Urinary bladder (tissue), 4 donors: Measurements from ENCODE around the gene ATP8B4. TPM values are rescaled to one million over a fixed set of nuclear protein-coding genes. Genes with fewer than 3 reads are reported as not detected.
"Not testable (repeated sequence)": the region's sequence is repeated elsewhere in the genome, so short reads cannot be mapped to it uniquely, and the experiment has no call there.

Source experiments
- DNase-seq: peaks from one replicate; pipeline ENCODE4 v3.0.0-alpha.2; 2015; ENCODE audit errors: extremely low spot score
- H3K27ac ChIP-seq: one replicate; pipeline ENCODE4 v1.5.1; 2013; ENCODE audit warnings: low read depth, mild to moderate bottlenecking, moderate library complexity
- H3K36me3 ChIP-seq: one replicate; pipeline ENCODE4 v1.6.1; 2013; ENCODE audit warnings: mild to moderate bottlenecking, moderate library complexity; ENCODE audit not compliant: insufficient read depth
- H3K4me1 ChIP-seq: one replicate; pipeline ENCODE4 v1.6.1; 2013; ENCODE audit warnings: mild to moderate bottlenecking, moderate library complexity; ENCODE audit not compliant: insufficient read depth
- H3K4me3 ChIP-seq: one replicate; pipeline ENCODE4 v1.5.1; 2013; ENCODE audit warnings: low read depth, low read length
- WGBS: extraction: QIAGEN DNeasy Blood & Tissue Kit; methylation state at CpG from one replicate; pipeline ENCODE4 v1.1.7; 2013; 5-methylcytosine and 5-hydroxymethylcytosine counted together
- polyA plus RNA-seq: library from polyadenylated mRNA; stranded (reverse); fragments of 200-250 nt; gene quantifications from one replicate; pipeline ENCODE4 v1.2.3, GENCODE V29; 2013
- total RNA-seq: library from RNA; depleted of rRNA; stranded (reverse); fragments of >200 nt; gene quantifications from one replicate; pipeline ENCODE4 v1.2.3, GENCODE V29; 2014
- donor health status: healthy with polysubstance abuse.
- donor health status: healthy.

Gene ATP8B4
- total and polyA plus RNA-seq, 2 donors, result 6.6 to 24.3 TPM

DNA sequence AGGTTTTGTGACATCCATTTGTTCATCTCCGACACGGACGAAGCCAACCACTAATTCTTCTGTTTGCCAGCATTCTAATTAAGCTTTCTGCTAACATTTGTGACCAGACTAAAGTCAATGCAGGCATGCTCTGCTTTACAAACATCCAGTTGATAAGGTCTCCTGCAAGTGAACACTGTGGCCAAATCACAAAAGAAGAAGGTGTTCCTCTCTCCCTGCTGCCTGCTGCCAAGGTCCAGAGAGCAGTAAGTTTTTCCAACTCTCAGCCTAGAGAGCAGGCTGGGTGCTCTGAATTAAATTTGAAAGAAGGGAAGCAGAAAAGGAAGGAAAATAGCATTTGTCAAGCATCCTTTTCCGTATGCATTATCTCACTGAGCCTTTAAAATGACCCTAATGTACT lies 133.6 kb downstream of the ATP8B4 start:
- Histone ChIP-seq H3K4me3 (no peak overlapping the region), H3K27ac (no peak overlapping the region), H3K36me3 (peaks cover 1% of the 10 kb centered on the region), H3K4me1 (no peaks in the 10 kb centered on the region)
- DNase-seq, result no peak
- 94% methylated on average over 4 of the region's 4 CpGs for WGBS

- H3K27ac ChIP-seq, result no peak overlapping the region
- DNase-seq, result no peak
- peaks cover 1% of the 10 kb centered on the region for H3K36me3 ChIP-seq
- WGBS, result 79% methylated on average over 2 of the region's 2 CpGs
- no peaks in the 10 kb centered on the region for H3K4me1 ChIP-seq
- H3K4me3 ChIP-seq, result no peak overlapping the region
These were observed 134.6 kb downstream of the ATP8B4 start for GRCh38 chr15:49984436-49984835.

GRCh38 chr15:49982584-49982983 lies 136.4 kb downstream of the ATP8B4 start:
- no peak for DNase-seq
- Histone ChIP-seq H3K4me3 (no peak overlapping the region), H3K27ac (no peak overlapping the region), H3K36me3 (peaks cover 1% of the 10 kb centered on the region), H3K4me1 (no peaks in the 10 kb centered on the region)
- WGBS, result 42% methylated on average over 3 of the region's 3 CpGs

GRCh38 chr15:49979705-49980382 lies 139.2 kb downstream of the ATP8B4 start:
- Histone ChIP-seq H3K4me1 (no peaks in the 10 kb centered on the region), H3K27ac (no peak overlapping the region), H3K4me3 (no peak overlapping the region), H3K36me3 (peaks cover 1% of the 10 kb centered on the region)
- 94% methylated on average over 2 of the region's 2 CpGs for WGBS
- DNase-seq, result no peak

GRCh38 chr15:49978121-49978520 lies 140.9 kb downstream of the ATP8B4 start:
- peaks cover 1% of the 10 kb centered on the region for H3K36me3 ChIP-seq
- DNase-seq, result no peak
- no peak overlapping the region for H3K4me3 ChIP-seq
- WGBS, result 31% methylated on average over 2 of the region's 2 CpGs
- no peak overlapping the region for H3K27ac ChIP-seq
- no peaks in the 10 kb centered on the region for H3K4me1 ChIP-seq

GRCh38 chr15:49977306-49977705 lies 141.7 kb downstream of the ATP8B4 start:
- Histone ChIP-seq H3K27ac (no peak overlapping the region), H3K36me3 (peaks cover 1% of the 10 kb centered on the region), H3K4me3 (no peak overlapping the region), H3K4me1 (no peaks in the 10 kb centered on the region)
- no peak for DNase-seq
- WGBS, result 45% methylated on average over 1 of the region's 1 CpG

- H3K27ac ChIP-seq, result no peak overlapping the region
- WGBS, result 14% methylated on average over 1 of the region's 1 CpG
- no peak for DNase-seq
These were observed 154.5 kb downstream of the ATP8B4 start for GRCh38 chr15:49964551-49964950.

GRCh38 chr15:49964061-49964460 lies 155.0 kb downstream of the ATP8B4 start:
- DNase-seq, result no peak
- Histone ChIP-seq H3K36me3 (no peaks in the 10 kb centered on the region), H3K27ac (no peak overlapping the region), H3K4me1 (no peaks in the 10 kb centered on the region), H3K4me3 (no peak overlapping the region)

More at GRCh38 chr15:49964551-49964950, 154.5 kb downstream of the ATP8B4 start:
- no peaks in the 10 kb centered on the region for H3K4me1 ChIP-seq
- no peaks in the 10 kb centered on the region for H3K36me3 ChIP-seq
- no peak overlapping the region for H3K4me3 ChIP-seq

DNA sequence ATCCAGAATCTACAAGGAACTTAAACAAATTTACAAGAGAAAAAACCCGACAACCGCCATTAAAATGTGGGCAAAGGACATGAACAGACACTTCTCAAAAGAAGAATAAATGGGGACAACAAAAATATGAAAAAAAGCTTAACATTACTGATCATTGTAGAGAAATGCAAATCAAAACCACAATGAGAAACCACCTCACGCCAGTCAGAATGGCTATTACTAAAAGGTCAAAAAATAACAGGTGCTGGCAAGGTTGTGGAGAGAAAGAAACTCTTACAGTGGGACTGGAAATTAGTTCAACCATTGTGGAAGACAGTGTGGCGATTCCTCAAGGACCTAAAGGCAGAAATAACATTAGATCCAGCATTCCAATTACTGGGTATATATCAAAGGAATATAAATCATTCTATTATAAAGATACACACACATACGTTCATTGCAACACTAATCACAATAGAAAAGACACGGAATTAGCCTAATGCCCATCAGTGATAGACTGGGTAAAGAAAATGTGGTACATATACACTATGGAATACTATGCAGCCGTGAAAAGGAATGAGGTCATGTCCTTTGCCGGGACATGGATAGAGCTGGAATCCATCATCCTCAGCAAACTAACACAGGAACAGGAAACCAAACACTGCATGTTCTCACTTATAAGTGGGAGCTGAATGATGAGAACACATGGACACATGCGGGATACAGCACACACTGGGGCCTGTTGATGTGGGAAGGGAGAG lies 155.8 kb downstream of the ATP8B4 start:
- WGBS, result 91% methylated on average over 9 of the region's 9 CpGs
- DNase-seq, H3K4me1 ChIP-seq, H3K4me3 ChIP-seq, H3K27ac ChIP-seq, H3K36me3 ChIP-seq: not testable (repeated sequence)

DNA sequence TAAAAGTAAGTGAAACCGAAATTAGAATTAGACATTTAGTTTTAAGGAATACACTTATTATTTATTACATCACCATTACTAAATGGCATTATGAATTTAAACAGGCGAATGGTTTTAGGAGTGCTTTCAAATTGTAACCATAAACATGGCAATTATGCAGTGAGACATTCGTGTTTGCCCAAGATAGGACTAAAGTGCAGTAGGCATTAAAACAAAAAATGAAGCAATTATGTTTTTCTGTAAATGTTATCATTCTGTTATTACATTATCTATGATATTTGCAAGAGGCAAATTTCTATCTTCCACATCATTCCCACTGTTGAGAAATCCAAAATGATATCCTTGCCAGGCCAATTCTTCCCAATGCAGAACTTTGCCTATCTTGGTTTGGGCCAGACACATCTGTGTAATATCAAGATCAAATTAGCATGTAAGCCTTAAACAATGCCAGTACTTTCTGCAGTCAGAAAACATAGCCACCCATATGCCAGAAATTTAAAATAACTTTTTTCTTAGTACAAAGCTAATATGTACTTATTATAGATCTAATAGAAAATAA lies 156.9 kb downstream of the ATP8B4 start:
- Histone ChIP-seq H3K4me1 (no peaks in the 10 kb centered on the region), H3K4me3 (no peak overlapping the region), H3K27ac (no peak overlapping the region), H3K36me3 (no peaks in the 10 kb centered on the region)
- 74% methylated on average over 3 of the region's 3 CpGs for WGBS
- no peak for DNase-seq

GRCh38 chr15:49953421-49953820 lies 165.6 kb downstream of the ATP8B4 start:
- Histone ChIP-seq H3K4me1 (no peaks in the 10 kb centered on the region), H3K36me3 (no peaks in the 10 kb centered on the region), H3K4me3 (no peak overlapping the region), H3K27ac (no peak overlapping the region)
- DNase-seq, result no peak
- WGBS, result 72% methylated on average over 3 of the region's 3 CpGs

DNA sequence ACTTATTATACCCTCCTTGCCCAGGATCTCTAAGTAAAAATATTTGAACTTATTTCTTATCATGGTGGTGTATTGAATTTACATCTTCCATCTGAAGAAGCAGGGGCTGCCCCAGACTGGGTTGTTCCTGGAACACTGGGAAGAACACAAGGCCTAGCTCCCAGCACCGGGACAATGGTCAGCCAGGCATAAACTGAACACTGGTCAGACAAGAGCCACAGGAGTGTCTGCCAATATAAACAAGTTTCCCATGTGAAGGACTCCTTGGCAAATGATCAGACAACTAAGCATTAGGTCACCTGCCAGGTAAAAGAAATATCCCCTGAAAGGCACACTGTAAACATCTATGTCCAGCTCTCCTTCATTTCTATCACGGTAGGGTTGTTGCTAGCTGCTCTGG lies 172.4 kb downstream of the ATP8B4 start:
- Histone ChIP-seq H3K4me3 (no peak overlapping the region), H3K36me3 (no peaks in the 10 kb centered on the region), H3K4me1 (no peaks in the 10 kb centered on the region), H3K27ac (no peak overlapping the region)
- DNase-seq, result no peak
- 91% methylated on average over 2 of the region's 2 CpGs for WGBS

GRCh38 chr15:49934487-49934886 lies 184.5 kb downstream of the ATP8B4 start:
- no peaks in the 10 kb centered on the region for H3K36me3 ChIP-seq
- WGBS, result 83% methylated on average over 2 of the region's 2 CpGs
- no peaks in the 10 kb centered on the region for H3K4me1 ChIP-seq
- no peak for DNase-seq
- no peak overlapping the region for H3K27ac ChIP-seq
- no peak overlapping the region for H3K4me3 ChIP-seq

DNA sequence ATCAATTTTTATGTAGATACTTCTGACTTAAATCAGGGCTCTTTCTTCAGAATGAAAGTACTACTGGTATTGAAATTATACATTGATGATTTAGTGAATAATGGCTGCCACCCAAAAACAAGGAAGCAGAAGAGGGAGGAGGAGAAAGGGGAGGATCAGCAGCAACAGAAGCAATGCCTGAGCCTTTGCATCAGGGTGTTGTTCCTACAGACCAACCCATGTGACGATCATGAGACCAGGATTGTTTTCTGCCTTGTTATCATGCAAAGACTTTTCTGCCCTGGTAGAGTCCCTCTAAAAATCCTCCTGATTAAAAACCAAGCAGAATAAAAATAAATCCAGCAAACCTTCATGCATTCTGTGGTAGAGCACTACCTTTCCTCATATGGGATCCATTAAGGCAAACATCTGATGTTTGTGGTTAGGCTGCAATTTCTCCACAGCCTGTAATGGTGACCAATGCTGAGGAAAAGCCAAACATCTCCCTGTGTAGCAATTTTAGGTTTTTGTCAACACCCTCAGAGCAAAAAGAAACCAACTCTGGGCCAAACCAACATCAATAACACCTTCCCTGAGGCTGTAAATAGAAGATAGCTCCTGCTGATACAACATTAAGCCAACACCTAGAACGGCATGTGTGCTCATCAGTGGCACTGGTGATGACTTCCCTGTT lies 191.7 kb downstream of the ATP8B4 start:
- Histone ChIP-seq H3K36me3 (peaks cover 1% of the 10 kb centered on the region), H3K27ac (no peak overlapping the region), H3K4me1 (no peaks in the 10 kb centered on the region), H3K4me3 (no peak overlapping the region)
- DNase-seq, result no peak
- WGBS, result 90% methylated on average over 2 of the region's 2 CpGs
